ENCODE measurements around the gene TM4SF4. TPM values are rescaled to one million over a fixed set of nuclear protein-coding genes. Genes with fewer than 3 reads are reported as not detected.

The TM4SF4 gene
- total and polyA plus RNA-seq, 2 of the 8 experiments (the other 6 are each of a cell fraction or from before 2014, with no cell fraction given): not detected

GRCh38 chr3:149424918-149425317, 49.6 kb upstream of the TM4SF4 start:
- no peak overlapping the region for H2AK5ac ChIP-seq (ENCODE audit: low read depth, low read length)
- H2AFZ ChIP-seq (ENCODE audit: low read length): no peak overlapping the region
- no peak overlapping the region for H3K4me2 ChIP-seq (ENCODE audit: insufficient read depth in 1 of 2, low read depth in 2 of 2, low read length in 2 of 2)
- H4K20me1 ChIP-seq (replicated peaks in 1 of 2; ENCODE audit: control insufficient read depth in 1 of 2, insufficient read depth in 2 of 2, low read length in 2 of 2): no peaks in the 10 kb centered on the region
- H4K5ac ChIP-seq (ENCODE audit: insufficient read length, low read depth, low read length): no peak overlapping the region
- no peak overlapping the region for H3K4ac ChIP-seq (replicated peaks; ENCODE audit: insufficient read length, low read depth, low read length)
- no peaks in the 10 kb centered on the region for H3K79me1 ChIP-seq (ENCODE audit: low read depth, low read length)
- H2BK15ac ChIP-seq (ENCODE audit: low read length): no peak overlapping the region
- FAIRE-seq (no peak), DNase-seq (ENCODE audit: low read depth in 1 of 2, low spot score in 2 of 2) (no peak)
- H3K27ac ChIP-seq (ENCODE audit: low read depth, low read length): no peak overlapping the region
- no peak overlapping the region for H3K18ac ChIP-seq (ENCODE audit: extremely low read depth, low read length)
- POLR2A ChIA-PET (ENCODE audit: partially characterized antibody): interaction anchor here (0.7 kb wide), 1 partner anchor 207 kb away, joined by 3 read pairs; no protein-coding TSS in a partner anchor
- CTCF ChIA-PET (ENCODE audit: partially characterized antibody): interaction anchor here (0.7 kb wide), 1 partner anchor 342 kb away, joined by 3 read pairs; no protein-coding TSS in a partner anchor
- no peak overlapping the region for H3K56ac ChIP-seq (replicated peaks; ENCODE audit: insufficient read length, low read depth, low read length)
- no peaks in the 10 kb centered on the region for H3K23me2 ChIP-seq (ENCODE audit: low read depth, low read length)
- no peaks in the 10 kb centered on the region for H3K27me3 ChIP-seq (replicated peaks in 1 of 4; ENCODE audit: control insufficient read depth in 3 of 4, extremely low read depth in 1 of 4, insufficient read depth in 3 of 4, low read length in 3 of 4)
- no peak overlapping the region for H2BK5ac ChIP-seq (ENCODE audit: low read depth, low read length)
- H4K8ac ChIP-seq (ENCODE audit: extremely low read depth, insufficient read depth, low read length): no peak overlapping the region
- no peak overlapping the region for H2BK120ac ChIP-seq (replicated peaks; ENCODE audit: low read depth, low read length)
- no peak overlapping the region for H3K14ac ChIP-seq (ENCODE audit: insufficient read length)
- no peaks in the 10 kb centered on the region for H3K9me3 ChIP-seq (ENCODE audit: insufficient read depth in 2 of 2, low read depth in 1 of 2, low read length in 1 of 2)
- H3K9ac ChIP-seq (replicated peaks in 1 of 4; ENCODE audit: extremely low read depth in 1 of 4, low read depth in 3 of 4, low read length in 3 of 4): no peak overlapping the region
- peaks cover 0 to 2% (median 0%) of the 10 kb centered on the region in 4 experiments; a peak in 1 of 7 replicates for H3K4me1 ChIP-seq (replicated peaks in 1 of 4; ENCODE audit: control insufficient read depth in 3 of 4, insufficient read depth in 4 of 4, low read length in 3 of 4)
- no peak overlapping the region for H2BK12ac ChIP-seq (ENCODE audit: low read depth, low read length)
- no peaks in the 10 kb centered on the region for H3K36me3 ChIP-seq (ENCODE audit: control insufficient read depth in 2 of 4, insufficient read depth in 4 of 4, low read length in 3 of 4)
- H3K79me2 ChIP-seq (ENCODE audit: control insufficient read depth in 1 of 2, insufficient read depth in 2 of 2, low read length in 2 of 2): no peaks in the 10 kb centered on the region
- TF ChIP-seq KDM4A (IDR thresholded peaks at IDR 0.05; ENCODE audit: low read depth, low read length, severe bottlenecking) (no peak), TAF1 (IDR thresholded peaks at IDR 0.05; ENCODE audit: low read depth, low read length) (no peak), RBBP5 (IDR thresholded peaks at IDR 0.05; ENCODE audit: borderline replicate concordance, low read depth, low read length) (no peak), JUND (IDR thresholded peaks at IDR 0.05; ENCODE audit: low read length) (no peak)
- no peak overlapping the region for H3K23ac ChIP-seq (ENCODE audit: insufficient read length)
- 89% methylated on average over 2 of the region's 2 CpGs; no CpG with 5 or more reads in 1 of the 2 experiments for WGBS, 2 experiments (ENCODE audit: extremely low coverage in 1 of 2, insufficient coverage in 1 of 2, insufficient read length in 1 of 2, insufficient replicate concordance in 2 of 2, low coverage in 1 of 2, low lambda C conversion rate in 2 of 2, missing lambda C conversion rate in 1 of 2)
- H2BK20ac ChIP-seq (ENCODE audit: low read length): no peak overlapping the region
- no peak overlapping the region for H3K4me3 ChIP-seq (ENCODE audit: extremely low read depth in 1 of 4, insufficient read depth in 2 of 4, low read depth in 3 of 4, low read length in 4 of 4)
- H4K91ac ChIP-seq (replicated peaks; ENCODE audit: insufficient read length, low read length): no peak overlapping the region

All from H1 (cell line).